SHP77 (cell line): Measurements from ENCODE around the gene HECTD1.
"Not testable (repeated sequence)": the region's sequence is repeated elsewhere in the genome, so short reads cannot be mapped to it uniquely, and the experiment has no call there.

ENCODE experiments used
- DNase-seq, 2 experiments: peaks; one replicate each; lab custom pipeline; 2025; lab: John Stamatoyannopoulos, UW

The HECTD1 gene

DNA sequence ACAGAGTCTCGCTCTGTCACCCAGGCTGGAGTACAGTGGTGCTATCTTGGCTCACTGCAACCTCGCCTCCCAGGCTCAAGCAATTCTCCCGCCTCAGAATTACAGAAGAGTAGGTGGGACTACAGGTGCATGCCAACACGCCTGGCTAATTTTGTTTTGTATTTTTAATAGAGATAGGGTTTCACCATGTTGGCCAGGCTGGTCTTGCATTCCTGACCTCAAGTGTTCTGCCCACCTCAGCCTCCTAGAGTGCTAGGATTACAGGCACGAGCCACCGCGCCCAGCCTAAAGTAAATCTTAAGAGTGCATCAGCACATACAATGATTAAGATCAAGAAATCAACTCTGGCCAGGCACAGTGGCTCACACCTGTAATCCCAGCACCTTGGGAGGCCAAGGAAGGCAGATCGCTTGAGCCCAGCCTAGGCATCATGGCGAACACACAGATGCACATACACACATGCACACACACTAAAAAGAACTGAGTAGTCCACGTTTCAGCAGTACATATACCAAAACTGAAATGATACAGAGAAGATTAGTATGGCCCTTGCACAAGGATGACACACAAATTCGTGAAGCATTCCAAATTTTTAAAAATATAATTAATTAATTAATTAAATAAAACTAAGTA lies 65.0 kb downstream of the HECTD1 start:
- DNase-seq, result no peak

DNA sequence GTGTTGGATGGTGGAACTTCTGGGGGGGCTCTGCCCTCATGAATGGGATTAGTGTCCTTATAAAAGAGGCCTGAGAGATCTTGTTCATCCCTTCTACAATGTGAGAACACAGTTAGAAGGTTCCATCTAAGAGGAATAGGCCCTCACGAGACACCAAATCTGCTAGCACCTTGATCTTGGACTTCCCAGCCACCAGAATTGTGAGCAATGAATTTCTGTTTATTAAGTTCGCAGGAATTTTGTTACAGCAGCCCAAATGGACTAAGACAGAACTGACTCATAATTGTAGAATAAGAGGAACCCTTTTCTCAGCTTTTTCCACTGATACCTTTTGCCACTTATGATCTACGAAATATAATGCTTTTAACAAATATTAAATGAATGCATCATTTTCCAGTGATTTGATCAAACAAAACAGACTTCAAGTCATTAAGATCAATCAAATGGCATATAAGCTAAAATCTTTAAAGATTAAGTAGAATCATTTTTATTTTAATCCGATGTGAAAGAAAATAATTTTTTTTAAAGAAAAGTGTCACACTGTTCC lies 68.2 kb downstream of the HECTD1 start:
- no peak for DNase-seq

DNA sequence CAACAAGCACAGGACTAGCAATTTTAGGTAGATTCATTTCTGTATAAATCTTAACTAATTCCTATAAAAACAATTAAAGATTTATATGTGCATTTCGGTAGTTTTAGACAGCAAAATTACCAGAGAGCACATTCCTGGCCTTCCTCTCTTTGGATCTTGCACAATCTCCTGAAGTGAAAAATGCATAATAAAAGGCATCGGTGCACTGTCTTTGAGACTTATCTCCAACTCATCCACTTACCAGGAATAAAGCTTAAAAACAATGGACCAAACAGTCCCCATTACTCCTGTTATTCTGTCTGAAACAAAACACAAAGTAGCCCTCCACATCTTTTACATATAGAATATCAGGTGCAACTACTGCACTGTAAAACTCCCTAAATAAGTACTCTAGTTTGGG lies 69.3 kb downstream of the HECTD1 start:
- no peak for DNase-seq

DNA sequence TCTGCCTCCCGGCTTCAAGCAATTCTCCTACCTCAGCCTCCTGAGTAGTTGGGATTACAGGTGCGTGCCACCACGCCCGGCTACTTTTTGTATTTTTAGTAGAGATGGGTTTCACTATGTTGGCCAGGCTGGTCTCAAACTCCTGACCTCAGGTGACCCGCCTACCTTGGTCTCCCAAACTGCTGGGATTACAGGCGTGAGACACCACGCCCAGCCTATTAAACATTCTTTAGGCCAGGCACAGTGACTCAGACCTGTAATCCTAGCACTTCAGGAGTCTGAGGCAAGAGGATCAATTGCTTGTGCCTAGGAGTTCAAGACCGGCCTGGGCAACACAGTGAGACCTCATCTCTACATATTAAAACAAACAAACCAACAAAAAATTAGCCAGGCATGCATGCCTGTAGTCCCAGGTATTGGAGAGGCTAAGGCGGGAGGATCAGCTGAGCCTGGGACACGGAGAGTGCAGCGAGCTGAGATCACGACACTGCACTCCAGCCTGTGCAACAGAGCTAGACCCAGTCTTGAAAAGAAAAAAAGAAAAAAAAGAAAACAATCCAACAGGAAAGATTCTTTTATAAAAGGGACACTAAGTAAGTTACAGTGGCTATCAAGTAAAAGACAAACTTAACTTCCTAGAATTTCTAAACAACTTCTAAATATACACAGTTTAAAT lies 70.2 kb downstream of the HECTD1 start:
- no peak for DNase-seq

DNA sequence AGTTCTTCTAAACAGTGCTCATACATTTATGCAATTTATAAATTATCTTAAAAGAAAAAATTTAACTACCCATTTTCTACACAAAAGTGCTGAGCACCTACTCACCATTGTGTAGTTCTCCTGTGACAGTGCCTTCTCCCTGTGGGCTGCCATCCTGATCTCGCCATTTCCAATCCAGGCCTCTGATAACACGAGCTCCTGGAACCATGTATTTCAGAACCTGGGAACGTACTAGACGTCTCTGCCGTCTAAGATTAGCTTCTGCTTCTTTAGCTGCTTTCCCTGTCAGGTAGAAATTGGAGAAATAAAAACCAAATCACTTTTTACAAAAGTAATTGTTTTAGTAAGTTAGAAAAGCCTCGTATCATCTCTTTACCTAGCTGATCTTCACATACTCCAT lies 74.5 kb downstream of the HECTD1 start:
- no peak for DNase-seq

DNA sequence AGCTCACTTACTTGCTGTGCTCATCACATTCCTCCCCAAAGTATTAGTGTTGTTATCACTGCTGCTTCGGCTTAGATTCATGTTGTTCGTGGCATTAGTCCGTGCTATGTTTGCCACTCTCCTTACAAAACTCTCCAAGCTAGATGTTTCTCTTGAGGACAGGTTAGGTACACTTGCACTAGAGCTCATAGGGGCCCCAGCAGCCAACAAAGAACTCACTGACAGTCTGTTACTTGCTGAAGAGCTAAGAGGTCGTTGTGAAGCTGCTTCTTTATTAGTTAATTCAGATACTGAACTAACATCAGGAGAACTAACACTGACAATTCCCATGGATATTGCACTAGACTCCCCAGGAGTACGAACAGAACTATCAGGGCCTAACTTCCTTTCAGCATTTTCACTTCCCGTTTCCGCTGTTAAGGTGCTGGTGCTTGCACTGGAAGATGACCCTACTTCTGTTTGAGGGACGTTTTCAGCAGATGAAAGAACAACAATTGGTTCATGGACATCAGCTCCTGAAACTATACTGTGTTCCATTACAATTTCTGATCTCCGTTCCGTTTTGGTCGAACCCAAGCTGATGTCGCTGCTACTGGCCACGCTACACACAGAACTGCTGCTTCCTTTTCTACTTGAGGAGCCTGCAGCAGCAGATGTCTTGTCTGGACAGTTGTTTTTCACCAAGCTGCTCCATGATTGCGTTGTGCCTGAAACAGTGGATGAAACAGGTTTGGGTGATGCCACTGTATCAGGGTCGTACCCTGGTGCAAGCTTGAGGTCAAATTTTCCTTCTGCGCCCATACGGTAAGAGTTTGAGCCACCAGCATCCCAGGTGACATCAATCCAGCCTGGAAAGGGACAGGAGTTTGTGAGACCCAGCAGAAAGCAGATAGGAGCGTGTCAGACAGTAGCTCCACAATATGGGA lies 78.7 kb downstream of the HECTD1 start:
- DNase-seq, result no peak

GRCh38 chr14:31127690-31128089 lies 79.9 kb downstream of the HECTD1 start:
- DNase-seq, result no peak

GRCh38 chr14:31126680-31127079 lies 80.9 kb downstream of the HECTD1 start:
- no peak for DNase-seq

DNA sequence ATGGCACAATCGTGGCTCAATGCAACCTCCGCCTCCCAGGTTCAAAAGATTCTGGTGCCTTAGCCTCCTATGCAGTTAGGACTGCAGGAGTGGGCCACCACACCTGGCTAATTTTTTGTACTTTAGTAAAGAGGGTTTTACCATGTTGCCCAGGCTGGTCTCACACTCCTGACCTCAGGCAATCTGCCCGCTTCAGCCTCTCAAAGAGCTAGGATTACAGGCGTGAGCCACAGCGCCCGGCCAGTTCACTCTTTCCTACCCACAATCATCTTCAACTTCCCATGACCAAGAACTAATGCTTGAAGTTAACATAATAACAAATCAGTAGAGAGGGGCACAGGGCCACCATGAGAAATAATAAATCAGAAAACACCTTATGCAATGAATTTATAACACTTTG lies 82.4 kb downstream of the HECTD1 start:
- no peak for DNase-seq

- DNase-seq, result no peak
Observed at GRCh38 chr14:31124197-31124596, 83.4 kb downstream of the HECTD1 start.

DNA sequence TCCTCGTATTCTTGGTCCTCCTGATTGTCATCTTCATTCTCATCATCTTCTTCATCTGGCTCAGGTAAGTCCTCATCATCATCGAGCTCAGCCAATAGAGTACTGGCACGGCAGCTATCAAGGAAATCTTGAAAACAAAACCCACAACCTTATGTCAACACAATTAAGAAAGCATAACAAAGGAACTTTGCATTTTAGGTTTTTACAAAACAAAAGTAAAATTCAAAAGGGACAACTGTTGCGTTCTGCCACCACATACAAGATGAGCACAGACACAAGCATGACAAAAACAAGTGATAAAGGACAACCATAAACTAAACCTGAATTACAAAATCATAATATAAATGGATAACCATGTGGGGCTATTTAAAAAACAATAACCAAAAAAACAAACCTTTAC lies 84.7 kb downstream of the HECTD1 start:
- DNase-seq, result no peak

GRCh38 chr14:31122098-31122611 lies 85.4 kb downstream of the HECTD1 start:
- DNase-seq, result no peak

- no peak for DNase-seq
Observed at GRCh38 chr14:31118892-31119291, 88.7 kb downstream of the HECTD1 start.

DNA sequence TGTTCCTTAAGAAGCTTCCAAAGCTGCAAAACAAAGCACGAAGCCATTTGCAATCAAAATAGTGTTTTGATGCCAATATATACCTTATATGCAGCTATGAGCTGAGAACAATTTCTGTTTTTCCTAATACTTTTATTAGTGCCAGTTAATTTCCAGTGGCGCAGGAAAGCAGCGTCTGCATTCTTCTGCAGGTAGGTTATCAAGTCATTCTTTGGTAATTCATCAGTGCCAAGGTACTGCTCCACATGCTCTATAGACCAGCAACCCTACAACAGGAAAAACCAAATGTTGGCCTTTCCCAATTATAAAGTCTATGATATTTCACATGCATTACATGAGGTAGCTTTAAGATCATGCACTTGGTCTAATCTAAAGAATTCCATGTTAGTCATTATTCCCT lies 93.8 kb downstream of the HECTD1 start:
- DNase-seq, result no peak

DNA sequence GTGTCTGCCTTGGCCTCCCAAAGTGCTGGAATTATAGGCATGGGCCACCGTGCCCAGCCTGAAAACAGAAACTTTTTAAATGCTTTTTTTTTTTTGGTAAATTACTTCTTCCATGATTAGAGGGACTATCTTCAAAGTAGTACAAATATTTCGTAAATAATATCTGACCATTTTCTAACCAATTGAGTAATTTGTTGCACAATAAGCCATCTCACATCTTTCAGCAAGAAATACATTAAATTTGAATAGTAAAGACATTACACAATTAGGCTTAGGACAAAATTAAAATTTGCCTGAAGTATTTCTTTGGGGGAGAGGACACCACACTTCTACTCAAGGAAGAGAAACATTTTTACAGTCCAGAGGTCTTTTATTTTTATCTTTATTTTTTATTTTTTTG lies 96.7 kb downstream of the HECTD1 start:
- no peak for DNase-seq

GRCh38 chr14:31109257-31109656 lies 98.3 kb downstream of the HECTD1 start:
- no peak for DNase-seq

GRCh38 chr14:31106768-31107167 lies 100.8 kb downstream of the HECTD1 start:
- no peak for DNase-seq

DNA sequence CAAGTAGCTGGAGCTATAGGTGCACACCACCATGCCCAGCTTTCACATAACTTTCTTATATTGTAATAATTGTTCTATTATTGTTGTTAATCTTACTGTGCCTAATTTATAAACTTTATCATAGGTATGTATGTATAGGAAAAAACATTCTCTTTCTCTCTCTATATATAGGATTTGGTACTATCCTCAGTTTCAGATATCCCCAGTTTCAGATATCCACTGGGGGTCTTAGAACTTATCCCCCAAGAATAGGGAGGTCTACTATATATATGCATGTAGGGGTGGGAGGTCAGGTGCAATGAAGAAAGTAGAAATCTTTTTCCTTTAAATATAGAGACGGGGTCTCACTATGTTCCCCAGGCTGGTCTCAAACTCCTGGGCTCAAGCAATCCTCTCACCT lies 110.5 kb downstream of the HECTD1 start:
- no peak for DNase-seq

DNA sequence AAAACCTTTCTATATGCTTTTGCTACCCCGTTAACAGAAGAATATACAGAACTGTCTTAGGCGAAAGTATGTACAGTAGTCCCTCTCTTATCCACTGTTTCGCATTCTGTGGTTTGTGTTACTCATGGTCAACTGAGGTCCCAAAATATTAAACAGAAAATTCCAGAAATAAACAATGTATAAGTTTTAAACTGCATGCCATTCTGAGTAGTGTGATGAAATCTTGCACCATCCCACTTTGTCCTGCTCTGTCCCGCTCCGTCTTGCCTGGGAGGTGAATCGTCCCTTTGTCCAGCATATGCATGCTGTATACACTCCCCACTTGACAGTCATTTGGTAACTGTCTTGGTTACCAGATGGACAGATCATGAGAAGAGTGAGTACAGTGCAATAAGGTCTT lies 111.3 kb downstream of the HECTD1 start:
- no peak for DNase-seq

DNA sequence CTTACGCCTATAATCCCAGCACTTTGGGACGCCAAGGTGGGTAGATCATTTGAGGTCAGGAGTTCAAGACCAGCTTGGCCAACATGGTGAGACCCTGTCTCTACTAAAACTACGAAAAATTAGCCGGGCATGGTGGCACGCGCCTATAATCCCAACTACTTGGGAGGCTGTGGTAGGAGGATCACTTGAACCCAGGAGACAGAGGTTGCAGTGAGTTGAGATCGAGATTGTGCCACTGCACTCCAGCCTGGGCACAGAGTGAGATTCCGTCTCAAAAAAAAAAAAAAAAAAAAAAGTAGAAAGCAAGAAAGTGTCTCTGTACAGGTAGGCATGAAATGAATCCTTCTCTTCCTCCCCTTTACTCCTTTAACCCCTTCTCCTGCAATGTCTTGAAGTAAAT lies 111.8 kb downstream of the HECTD1 start:
- DNase-seq, result not testable (repeated sequence)

DNA sequence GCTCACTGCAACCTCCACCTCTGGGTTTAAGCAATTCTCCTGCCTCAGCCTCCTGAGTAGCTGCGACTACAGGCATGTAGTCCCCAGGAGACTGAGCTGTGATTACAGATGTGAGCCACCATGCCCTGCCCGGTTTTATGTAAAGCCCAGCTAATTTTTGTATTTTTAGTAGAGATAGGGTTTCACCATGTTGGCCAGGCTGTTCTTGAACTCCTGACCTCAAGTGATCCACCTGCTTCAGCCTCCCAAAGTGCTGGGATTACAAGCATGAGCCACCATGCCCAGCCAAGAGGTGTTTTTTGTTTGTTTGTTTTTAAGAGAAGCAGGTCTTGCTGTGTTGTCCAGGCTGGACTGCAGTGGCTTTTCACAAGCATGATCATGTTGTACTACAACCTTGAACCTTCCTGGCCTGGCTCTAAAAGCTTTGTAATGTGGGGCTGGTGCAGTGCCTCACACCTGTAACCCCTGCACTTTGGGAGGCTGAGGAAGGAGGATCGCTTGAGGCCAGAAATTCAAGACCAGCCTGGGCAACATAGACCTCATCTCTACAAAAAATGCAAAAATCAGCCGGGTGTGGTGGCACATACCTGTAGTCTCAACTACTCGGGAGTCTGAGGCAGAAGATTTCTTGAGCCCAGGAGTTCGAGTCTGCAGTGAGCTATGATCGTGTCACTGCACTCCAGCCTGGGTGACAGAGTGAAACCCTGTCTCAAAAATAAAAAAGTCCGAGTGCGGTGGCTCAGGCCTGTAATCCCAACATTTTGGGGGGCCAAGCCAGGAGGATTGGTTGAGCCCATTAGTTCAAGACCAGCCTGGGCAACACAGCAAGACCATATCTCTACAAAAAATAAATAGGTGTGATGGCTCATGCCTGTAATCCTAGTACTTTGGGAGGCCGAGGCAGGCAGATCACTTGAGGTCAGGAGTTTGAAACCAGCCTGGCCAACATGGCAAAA lies 113.4 kb downstream of the HECTD1 start:
- not testable (repeated sequence) for DNase-seq
